Endodermal cell (in vitro differentiated cells): Measurements from ENCODE around the gene DLGAP3. TPM values are rescaled to one million over a fixed set of nuclear protein-coding genes. Genes with fewer than 3 reads are reported as not detected.

Experiments
- DNase-seq: peaks from one replicate; pipeline ENCODE4 v3.0.0-alpha.2; 2017
- H3K27ac ChIP-seq: 2 replicates; pipeline ENCODE4 v1.5.1; 2013; ENCODE audit warnings: mild to moderate bottlenecking, low read depth, low read length, moderate library complexity
- H3K27me3 ChIP-seq: 2 replicates; pipeline ENCODE4 v1.6.1; 2013; ENCODE audit warnings: mild to moderate bottlenecking, low read length, moderate library complexity; ENCODE audit not compliant: insufficient read depth, control insufficient read depth, poor library complexity, severe bottlenecking
- H3K36me3 ChIP-seq: 2 replicates; pipeline ENCODE4 v1.7.0; 2013; ENCODE audit warnings: mild to moderate bottlenecking, low read length, moderate library complexity; ENCODE audit not compliant: control insufficient read depth, insufficient read depth
- H3K4me1 ChIP-seq: one replicate; pipeline ENCODE4 v1.7.0; 2013; ENCODE audit warnings: low read length; ENCODE audit not compliant: control insufficient read depth, insufficient read depth
- H3K4me3 ChIP-seq: 2 replicates; pipeline ENCODE4 v1.5.1; 2013; ENCODE audit warnings: mild to moderate bottlenecking, low read length, moderate library complexity
- H3K9ac ChIP-seq: 2 replicates; pipeline ENCODE4 v1.6.1; 2013; ENCODE audit warnings: mild to moderate bottlenecking, low read length, moderate library complexity; ENCODE audit not compliant: poor library complexity, severe bottlenecking; ENCODE audit errors: extremely low read depth
- H3K9me3 ChIP-seq: 2 replicates; pipeline ENCODE4 v1.6.1; 2013; ENCODE audit warnings: mild to moderate bottlenecking, low read length, moderate library complexity; ENCODE audit not compliant: control insufficient read depth
- H3K27ac Mint-ChIP-seq: 2 replicates; pipeline ENCODE4 v1.8.0; 2020; ENCODE audit warnings: mixed read lengths
- H3K27me3 Mint-ChIP-seq: 2 replicates; pipeline ENCODE4 v1.8.0; 2021; ENCODE audit warnings: mild to moderate bottlenecking, mixed read lengths; ENCODE audit not compliant: insufficient read depth
- H3K36me3 Mint-ChIP-seq: 2 replicates; pipeline ENCODE4 v1.8.0; 2020; ENCODE audit warnings: low read depth, mixed read lengths
- H3K4me1 Mint-ChIP-seq: 2 replicates; pipeline ENCODE4 v1.8.0; 2020; ENCODE audit warnings: mixed read lengths
- H3K4me3 Mint-ChIP-seq: 2 replicates; pipeline ENCODE4 v1.8.0; 2020; ENCODE audit warnings: mild to moderate bottlenecking, moderate library complexity, mixed read lengths
- H3K9me3 Mint-ChIP-seq: 2 replicates; pipeline ENCODE4 v1.8.0; 2020; ENCODE audit warnings: mild to moderate bottlenecking, mixed read lengths
- CTCF ChIP-seq: fragments of 200-600 bp; sonication (generic); conservative IDR thresholded peaks from 2 replicates; pipeline ENCODE4 v1.5.0; 2021; ENCODE audit warnings: antibody characterized with exemption, mild to moderate bottlenecking
- WGBS, 2 experiments: methylation state at CpG; one replicate each; pipeline versions ENCODE4 v1.1.5 to v1.1.7; 2013; ENCODE audit warnings: missing lambda C conversion rate in 2 of 2, mixed read lengths in 1 of 2; ENCODE audit not compliant: insufficient coverage in 1 of 2, insufficient read length in 1 of 2; 5-methylcytosine and 5-hydroxymethylcytosine counted together
- total RNA-seq, 2 donors: library from RNA; stranded (reverse); fragmentation: NEBNext Ultra II Directional in 1 of 2; extraction: Animal tissue kit (Norgen Biotek cat#: 25700) in 1 of 2; gene quantifications; 2 replicates in 1 of 2; 3 replicates in 1 of 2; pipeline ENCODE4 v1.2.1, GENCODE V29; 2021

The DLGAP3 gene
- total RNA-seq, 2 donors from 2014 or later, result 4.4 to 4.6 TPM

GRCh38 chr1:34929853-34930701 is 627 bp upstream of the DLGAP3 start:
- Mint-ChIP-seq H3K4me3 (peak overlapping the region; percentile 52), H3K27me3 (peaks cover 80% of the 10 kb centered on the region)

GRCh38 chr1:34928699-34929496 is 552 bp downstream of the DLGAP3 start:
- Histone ChIP-seq H3K4me1 (no peaks in the 10 kb centered on the region), H3K9ac (no peak overlapping the region), H3K4me3 (peak overlapping the region; percentile 74), H3K27ac (no peak overlapping the region), H3K27me3 (peaks cover 70% of the 10 kb centered on the region), H3K36me3 (no peaks in the 10 kb centered on the region), H3K9me3 (no peaks in the 10 kb centered on the region)
- peak overlapping the region; percentile 57 for H3K4me3 Mint-ChIP-seq
- H3K27ac Mint-ChIP-seq, result no peak overlapping the region
- 11 to 24% methylated on average over 8 to 66 of the region's 66 CpGs for WGBS, 2 experiments
- H3K36me3 Mint-ChIP-seq, result no peaks in the 10 kb centered on the region
- TF ChIP-seq CTCF, result no peak
- DNase-seq, result peak; percentile 67
- H3K4me1 Mint-ChIP-seq, result peaks cover 5% of the 10 kb centered on the region
- H3K27me3 Mint-ChIP-seq, result peaks cover 86% of the 10 kb centered on the region
- H3K9me3 Mint-ChIP-seq, result no peaks in the 10 kb centered on the region

More at GRCh38 chr1:34929853-34930701, 627 bp upstream of the DLGAP3 start:
- Mint-ChIP-seq H3K4me1 (peaks cover 5% of the 10 kb centered on the region), H3K9me3 (no peaks in the 10 kb centered on the region), H3K36me3 (no peaks in the 10 kb centered on the region), H3K27ac (no peak overlapping the region)
- Histone ChIP-seq H3K4me3 (peak overlapping the region; percentile 69), H3K9ac (no peak overlapping the region), H3K27ac (no peak overlapping the region), H3K36me3 (no peaks in the 10 kb centered on the region), H3K4me1 (no peaks in the 10 kb centered on the region), H3K27me3 (peaks cover 60% of the 10 kb centered on the region), H3K9me3 (no peaks in the 10 kb centered on the region)
- peak; percentile 84 for DNase-seq
- WGBS, 2 experiments, result 0 to 2% methylated on average over 15 to 60 of the region's 61 CpGs
- no peak for TF ChIP-seq CTCF

- peak; percentile 56 for DNase-seq
- Histone ChIP-seq H3K27ac (no peak overlapping the region), H3K4me3 (peak overlapping the region; percentile 74), H3K36me3 (no peaks in the 10 kb centered on the region), H3K4me1 (no peaks in the 10 kb centered on the region), H3K9ac (no peak overlapping the region), H3K27me3 (peaks cover 77% of the 10 kb centered on the region), H3K9me3 (no peaks in the 10 kb centered on the region)
- WGBS, 2 experiments, result 33 to 49% methylated on average over 1 to 8 of the region's 9 CpGs
- H3K9me3 Mint-ChIP-seq, result no peaks in the 10 kb centered on the region
- H3K27ac Mint-ChIP-seq, result no peak overlapping the region
- H3K4me1 Mint-ChIP-seq, result peaks cover 5% of the 10 kb centered on the region
- H3K36me3 Mint-ChIP-seq, result no peaks in the 10 kb centered on the region
- no peak for TF ChIP-seq CTCF
- peak overlapping the region; percentile 57 for H3K4me3 Mint-ChIP-seq
- peaks cover 87% of the 10 kb centered on the region for H3K27me3 Mint-ChIP-seq
These were observed 1.3 kb downstream of the DLGAP3 start for GRCh38 chr1:34928066-34928696.
